HFFc6 (cell line): ENCODE results near the gene RNPS1. TPM values are rescaled to one million over a fixed set of nuclear protein-coding genes. Genes with fewer than 3 reads are reported as not detected.

Source experiments
- DNase-seq: peaks from one replicate; pipeline ENCODE4 v3.0.0-alpha.2; 2018
- H3K27ac Mint-ChIP-seq: 2 replicates; pipeline ENCODE4 v1.8.0; 2020; ENCODE audit warnings: mild to moderate bottlenecking, mixed read lengths
- H3K27me3 Mint-ChIP-seq: 2 replicates; pipeline ENCODE4 v1.8.0; 2021; ENCODE audit warnings: mild to moderate bottlenecking, moderate library complexity, mixed read lengths; ENCODE audit not compliant: insufficient read depth
- H3K36me3 Mint-ChIP-seq: 2 replicates; pipeline ENCODE4 v1.8.0; 2021; ENCODE audit warnings: low read depth, mixed read lengths
- H3K4me1 Mint-ChIP-seq: 2 replicates; pipeline ENCODE4 v1.8.0; 2020; ENCODE audit warnings: low read depth, mixed read lengths
- H3K4me3 Mint-ChIP-seq: 2 replicates; pipeline ENCODE4 v1.8.0; 2020; ENCODE audit warnings: mild to moderate bottlenecking, moderate library complexity, mixed read lengths
- H3K9me3 Mint-ChIP-seq: 2 replicates; pipeline ENCODE4 v1.8.0; 2020; ENCODE audit warnings: mild to moderate bottlenecking, mixed read lengths
- total RNA-seq, 6 experiments: library from RNA; stranded (reverse); fragmentation: NEBNext Ultra II Directional; extraction: Animal tissue kit (Norgen Biotek cat#: 25700); gene quantifications; 2 replicates in 1 of 6; 3 replicates in 5 of 6; pipeline ENCODE4 v1.2.3, GENCODE V29; 2021
- TF ChIP-seq, protein P1 (sequence below): fragments of 200-600 bp; sonication (generic); IDR thresholded peaks from 2 replicates; pipeline ENCODE4 v1.5.0; 2021; ENCODE audit warnings: antibody characterized with exemption, mild to moderate bottlenecking

Gene RNPS1
- total RNA-seq, 6 experiments from 2014 or later = 127 to 163 (median 140) TPM

- DNase-seq = no peak
- Mint-ChIP-seq H3K27me3 (peaks cover 9% of the 10 kb centered on the region), H3K27ac (no peak overlapping the region), H3K9me3 (no peaks in the 10 kb centered on the region), H3K4me1 (no peaks in the 10 kb centered on the region), H3K4me3 (no peak overlapping the region), H3K36me3 (no peaks in the 10 kb centered on the region)
- TF ChIP-seq, protein P1, sequence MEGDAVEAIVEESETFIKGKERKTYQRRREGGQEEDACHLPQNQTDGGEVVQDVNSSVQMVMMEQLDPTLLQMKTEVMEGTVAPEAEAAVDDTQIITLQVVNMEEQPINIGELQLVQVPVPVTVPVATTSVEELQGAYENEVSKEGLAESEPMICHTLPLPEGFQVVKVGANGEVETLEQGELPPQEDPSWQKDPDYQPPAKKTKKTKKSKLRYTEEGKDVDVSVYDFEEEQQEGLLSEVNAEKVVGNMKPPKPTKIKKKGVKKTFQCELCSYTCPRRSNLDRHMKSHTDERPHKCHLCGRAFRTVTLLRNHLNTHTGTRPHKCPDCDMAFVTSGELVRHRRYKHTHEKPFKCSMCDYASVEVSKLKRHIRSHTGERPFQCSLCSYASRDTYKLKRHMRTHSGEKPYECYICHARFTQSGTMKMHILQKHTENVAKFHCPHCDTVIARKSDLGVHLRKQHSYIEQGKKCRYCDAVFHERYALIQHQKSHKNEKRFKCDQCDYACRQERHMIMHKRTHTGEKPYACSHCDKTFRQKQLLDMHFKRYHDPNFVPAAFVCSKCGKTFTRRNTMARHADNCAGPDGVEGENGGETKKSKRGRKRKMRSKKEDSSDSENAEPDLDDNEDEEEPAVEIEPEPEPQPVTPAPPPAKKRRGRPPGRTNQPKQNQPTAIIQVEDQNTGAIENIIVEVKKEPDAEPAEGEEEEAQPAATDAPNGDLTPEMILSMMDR = no peak
Measured at GRCh38 chr16:2299121-2299914, 31.4 kb upstream of the RNPS1 start.

GRCh38 chr16:2298621-2299020 lies 30.7 kb upstream of the RNPS1 start:
- no peaks in the 10 kb centered on the region for H3K36me3 Mint-ChIP-seq
- TF ChIP-seq, protein P1 = no peak
- no peaks in the 10 kb centered on the region for H3K9me3 Mint-ChIP-seq
- no peak overlapping the region for H3K4me3 Mint-ChIP-seq
- peaks cover 9% of the 10 kb centered on the region for H3K27me3 Mint-ChIP-seq
- no peak overlapping the region for H3K27ac Mint-ChIP-seq
- no peak for DNase-seq
- no peaks in the 10 kb centered on the region for H3K4me1 Mint-ChIP-seq

GRCh38 chr16:2297506-2297860 lies 29.6 kb upstream of the RNPS1 start:
- TF ChIP-seq, protein P1 = no peak
- no peak overlapping the region for H3K27ac Mint-ChIP-seq
- H3K36me3 Mint-ChIP-seq = no peaks in the 10 kb centered on the region
- H3K27me3 Mint-ChIP-seq = peaks cover 8% of the 10 kb centered on the region
- H3K4me3 Mint-ChIP-seq = no peak overlapping the region
- no peaks in the 10 kb centered on the region for H3K4me1 Mint-ChIP-seq
- DNase-seq = no peak
- no peaks in the 10 kb centered on the region for H3K9me3 Mint-ChIP-seq

- no peaks in the 10 kb centered on the region for H3K4me1 Mint-ChIP-seq
- peak; percentile 5 for DNase-seq
- no peaks in the 10 kb centered on the region for H3K9me3 Mint-ChIP-seq
- no peak overlapping the region for H3K4me3 Mint-ChIP-seq
- TF ChIP-seq, protein P1 = peak; percentile 69
- H3K36me3 Mint-ChIP-seq = no peaks in the 10 kb centered on the region
- H3K27me3 Mint-ChIP-seq = peaks cover 12% of the 10 kb centered on the region
- H3K27ac Mint-ChIP-seq = no peak overlapping the region
Measured at GRCh38 chr16:2296661-2297505, 29.0 kb upstream of the RNPS1 start.

GRCh38 chr16:2295056-2295798 lies 27.3 kb upstream of the RNPS1 start:
- H3K4me1 Mint-ChIP-seq = no peaks in the 10 kb centered on the region
- DNase-seq = no peak
- no peak overlapping the region for H3K4me3 Mint-ChIP-seq
- no peaks in the 10 kb centered on the region for H3K36me3 Mint-ChIP-seq
- H3K27me3 Mint-ChIP-seq = peaks cover 13% of the 10 kb centered on the region
- TF ChIP-seq, protein P1 = no peak
- H3K9me3 Mint-ChIP-seq = no peaks in the 10 kb centered on the region
- H3K27ac Mint-ChIP-seq = no peak overlapping the region
